Fibroblast of upper back skin (primary cell): ENCODE results near the gene GTSE1.
"Not testable (repeated sequence)": the region's sequence is repeated elsewhere in the genome, so short reads cannot be mapped to it uniquely, and the experiment has no call there.

Source experiments
- DNase-seq: peaks from one replicate; pipeline ENCODE4 v3.0.0-alpha.2; 2013

The GTSE1 gene

DNA sequence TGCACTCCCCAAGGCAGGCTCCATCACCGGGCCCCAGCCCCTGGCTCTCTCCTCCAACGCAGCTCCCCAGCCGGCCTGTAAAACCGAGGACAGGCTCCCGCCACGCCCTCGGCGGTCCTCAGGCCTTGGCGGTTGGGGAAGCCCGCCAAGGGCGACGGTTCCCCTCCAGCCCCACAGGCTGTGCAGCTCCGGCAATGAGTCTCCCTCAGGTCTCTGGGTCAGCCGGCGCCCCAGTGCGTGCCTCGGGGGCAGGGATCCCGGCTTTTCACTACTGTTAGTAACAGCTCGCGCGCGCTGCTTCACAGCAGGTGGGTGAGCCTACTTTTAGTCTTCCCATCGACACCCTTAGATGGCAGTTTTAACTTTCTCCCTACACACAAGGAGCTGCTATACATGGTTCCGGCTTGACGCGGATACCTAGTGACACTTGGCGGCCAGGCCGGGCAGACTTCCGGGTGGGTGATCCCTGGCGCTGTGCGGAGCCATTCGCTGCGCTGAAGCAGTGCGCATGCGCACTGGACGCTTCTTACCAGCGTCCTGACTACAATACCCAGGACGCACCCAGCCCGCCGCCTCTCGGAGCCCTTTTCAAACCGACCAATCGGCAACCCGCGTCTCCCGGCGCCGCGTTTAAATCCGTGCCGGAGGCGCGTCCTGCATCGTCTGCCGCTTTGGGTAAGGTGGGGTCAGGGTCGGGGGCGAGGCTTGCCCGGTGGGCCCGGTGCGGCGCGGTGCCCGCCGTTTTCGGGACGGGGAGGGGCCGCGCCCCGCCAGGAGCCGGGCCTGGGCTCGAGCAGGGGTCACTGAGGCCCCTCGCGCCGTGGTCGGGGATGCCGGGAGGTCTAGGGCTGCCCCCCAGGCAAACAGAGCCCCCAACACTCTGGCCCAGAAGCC is at the start of gene GTSE1:
GTSE1 (plus strand) TSS at position 614 of the 894 bp plus-strand sequence. CDS start 531 bp downstream, outside the sequence.
- DNase-seq, result peak; percentile 97

DNA sequence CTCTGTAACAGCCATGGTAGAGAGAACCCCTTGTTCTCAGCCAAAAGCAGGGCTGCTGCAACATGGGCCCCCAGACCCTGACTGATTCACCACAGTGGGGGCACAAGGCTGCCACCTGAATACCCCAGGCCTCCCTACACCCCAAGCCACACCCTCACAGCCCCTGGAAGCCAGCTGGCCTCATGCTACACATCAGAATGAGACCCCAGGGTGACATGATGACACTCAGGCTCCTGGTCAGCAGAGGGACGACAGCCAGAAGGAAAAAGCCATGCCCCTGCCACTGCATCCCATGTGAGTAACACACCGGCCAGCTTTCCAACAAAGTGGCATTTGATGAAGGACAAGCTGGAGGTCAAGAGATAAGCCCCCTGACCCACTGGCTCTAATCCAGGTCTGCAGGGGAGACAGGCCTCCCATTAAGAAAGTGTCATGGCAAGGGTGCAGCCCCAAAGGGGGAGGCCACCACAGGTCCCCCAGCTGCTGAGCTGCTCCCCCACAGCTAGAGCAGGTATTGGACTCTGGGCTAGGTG is 49.2 kb upstream of the GTSE1 start:
- no peak for DNase-seq

DNA sequence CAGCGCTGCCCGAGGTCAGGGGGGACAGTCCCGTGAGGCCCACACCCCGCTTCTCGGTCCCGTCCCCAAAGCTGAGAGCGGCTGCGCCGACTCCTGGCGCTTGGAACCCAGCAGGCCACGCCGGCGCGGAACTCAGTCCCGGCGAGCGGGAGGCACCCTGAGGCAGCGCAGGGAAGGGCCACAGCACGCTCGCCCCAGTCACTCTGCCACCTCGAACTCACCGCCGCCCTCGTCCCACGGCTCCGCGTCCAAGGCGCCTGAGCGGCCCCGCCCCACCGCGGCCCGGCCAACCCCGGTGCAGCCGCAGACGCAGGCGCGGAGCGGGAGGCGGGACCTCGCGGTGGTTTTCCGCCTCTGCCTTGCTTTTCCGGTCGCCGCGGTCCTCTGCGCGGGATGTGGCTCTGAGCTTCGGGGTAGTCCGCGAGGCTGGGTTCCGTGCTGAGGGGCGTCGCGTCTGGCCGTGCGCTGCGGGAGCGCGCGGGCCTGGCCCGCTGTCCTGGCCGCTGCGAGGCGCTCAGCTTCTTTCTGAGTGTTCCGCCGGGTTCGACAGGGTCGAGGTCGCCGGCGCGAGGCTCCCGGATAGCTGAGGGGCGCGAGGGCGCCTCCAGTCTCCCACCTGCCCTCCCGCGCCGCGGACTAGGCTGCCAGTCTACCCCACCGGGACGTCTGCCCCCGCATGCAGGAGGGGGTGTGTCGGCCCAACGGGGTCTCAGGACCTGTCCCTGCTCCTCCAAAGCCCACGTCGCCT is 46.5 kb upstream of the GTSE1 start, which contains the start of gene CDPF1:
CDPF1 (minus strand) TSS at position 259 of the 748 bp plus-strand sequence. CDS start 2,009 bp downstream, outside the sequence.
- DNase-seq, result peak; percentile 80

DNA sequence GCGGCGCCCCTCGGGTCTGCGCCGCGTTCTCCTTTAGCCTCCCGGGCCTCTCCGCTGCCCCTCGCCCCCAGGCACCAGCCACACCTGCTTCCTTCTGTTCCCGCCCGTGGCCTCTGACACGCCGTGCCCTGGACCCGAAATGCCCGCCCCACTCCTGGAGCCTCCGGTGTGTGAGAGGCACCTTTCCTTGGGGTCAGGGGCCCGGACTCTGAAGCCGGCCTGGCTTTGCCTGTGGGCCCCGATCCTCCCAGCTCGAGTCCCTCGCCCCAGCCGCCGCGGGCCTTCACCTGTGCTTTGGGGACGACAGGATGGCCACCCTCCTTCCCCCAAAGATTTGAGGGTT is 45.9 kb upstream of the GTSE1 start:
- no peak for DNase-seq

- no peak for DNase-seq
Observed at GRCh38 chr22:46251266-46251665, 45.4 kb upstream of the GTSE1 start.

- no peak for DNase-seq
Observed at GRCh38 chr22:46251816-46252380, 44.8 kb upstream of the GTSE1 start.

DNA sequence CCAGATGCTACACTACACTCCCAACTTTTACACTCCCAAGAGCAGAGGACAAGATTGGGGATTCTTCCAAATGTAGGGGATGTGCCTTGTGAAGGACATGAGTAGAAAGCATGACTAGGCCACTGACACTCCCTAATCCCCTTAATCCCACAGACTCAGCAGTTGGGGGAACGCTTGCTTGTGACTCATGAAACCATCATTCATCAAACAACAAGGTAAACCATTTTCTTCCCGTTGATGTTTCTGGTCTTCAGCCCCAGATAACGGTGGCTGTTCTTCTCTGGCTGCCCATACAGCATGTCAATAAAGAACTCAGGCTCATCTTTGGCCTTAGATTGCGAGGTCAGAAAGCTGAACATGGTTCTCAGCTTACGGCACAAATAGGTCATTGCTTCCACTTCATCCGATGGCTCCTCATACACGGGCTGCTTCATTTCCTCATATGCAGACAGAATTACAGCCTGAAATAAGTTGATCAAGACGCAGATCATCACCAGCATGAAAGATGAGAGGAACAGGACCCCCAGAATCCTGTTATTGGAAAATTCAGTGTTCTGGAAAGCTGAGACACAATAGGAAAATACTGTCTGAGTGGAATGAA is 40.2 kb upstream of the GTSE1 start:
- no peak for DNase-seq

DNA sequence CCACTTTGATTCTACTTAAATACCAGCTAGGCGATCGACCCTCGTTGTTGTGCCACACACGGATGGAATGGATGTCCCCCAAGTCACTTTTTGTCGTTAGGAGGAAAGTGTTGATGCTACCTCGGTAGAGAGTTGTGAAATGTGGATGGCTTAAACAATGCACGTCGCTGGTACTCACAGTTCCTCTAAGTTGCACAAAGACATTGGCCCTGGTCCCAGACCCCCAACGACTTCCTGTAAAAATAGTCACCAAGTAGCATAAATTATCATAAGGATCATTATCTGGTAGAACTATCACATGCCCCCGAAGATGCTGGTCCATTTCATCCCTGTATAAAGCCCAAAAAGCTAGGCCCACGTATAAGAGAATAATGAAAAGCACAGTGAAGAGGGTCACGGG is 37.3 kb upstream of the GTSE1 start:
- no peak for DNase-seq

DNA sequence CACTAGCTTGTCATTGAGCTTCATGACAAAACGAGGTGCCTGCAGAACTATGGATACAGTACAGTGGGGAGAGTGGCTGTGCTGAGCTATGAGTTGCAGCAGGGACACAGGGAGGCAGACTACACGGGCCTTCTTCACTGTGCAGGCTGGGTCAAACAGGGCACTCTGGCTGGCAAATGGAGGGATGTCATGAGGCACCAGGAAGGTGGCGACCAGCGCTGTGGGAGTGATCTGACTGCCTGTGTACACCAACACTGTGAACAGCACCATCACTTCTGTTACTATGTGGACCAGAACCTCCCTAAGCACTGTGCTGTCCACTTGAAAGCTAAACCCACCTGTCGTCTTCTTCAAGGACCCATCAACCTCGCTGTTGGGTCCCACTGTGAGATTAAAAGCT is 36.6 kb upstream of the GTSE1 start:
- DNase-seq, result no peak

- DNase-seq, result peak; percentile 33
Observed at GRCh38 chr22:46262449-46263215, 34.0 kb upstream of the GTSE1 start.

GRCh38 chr22:46263216-46263590 is 33.5 kb upstream of the GTSE1 start, which contains the start of gene PKDREJ:
Gene PKDREJ (minus strand): TSS chr22:46263343. CDS start chr22:46263322, 21 bp downstream.
- no peak for DNase-seq

- not testable (repeated sequence) for DNase-seq
Observed at GRCh38 chr22:46264520-46264919, 32.1 kb upstream of the GTSE1 start.

DNA sequence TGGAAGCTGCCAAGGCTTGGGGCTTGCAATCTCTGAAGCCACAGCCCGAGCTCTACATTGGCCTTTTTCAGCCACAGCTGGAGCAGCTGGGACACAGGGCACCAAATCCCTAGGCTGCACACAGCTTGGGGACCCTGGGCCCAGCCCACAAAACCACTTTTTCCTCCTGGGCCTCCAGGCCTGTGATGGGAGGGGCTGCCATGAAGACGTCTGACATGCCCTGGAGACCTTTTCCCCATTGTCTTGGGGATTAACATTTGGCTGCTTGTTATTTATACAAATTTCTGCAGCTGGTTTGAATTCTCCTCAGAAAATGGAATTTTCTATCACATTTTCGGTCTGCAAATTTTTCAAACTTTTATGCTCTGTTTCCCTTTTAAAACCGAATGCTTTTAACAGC is 31.0 kb upstream of the GTSE1 start:
- DNase-seq, result not testable (repeated sequence)

GRCh38 chr22:46267431-46268279 is 29.0 kb upstream of the GTSE1 start, which contains the start of gene TTC38:
Gene TTC38 (plus strand): TSS chr22:46268008. CDS start chr22:46268040, 32 bp downstream.
- peak; percentile 76 for DNase-seq

GRCh38 chr22:46269564-46269963 is 27.1 kb upstream of the GTSE1 start:
- no peak for DNase-seq

DNA sequence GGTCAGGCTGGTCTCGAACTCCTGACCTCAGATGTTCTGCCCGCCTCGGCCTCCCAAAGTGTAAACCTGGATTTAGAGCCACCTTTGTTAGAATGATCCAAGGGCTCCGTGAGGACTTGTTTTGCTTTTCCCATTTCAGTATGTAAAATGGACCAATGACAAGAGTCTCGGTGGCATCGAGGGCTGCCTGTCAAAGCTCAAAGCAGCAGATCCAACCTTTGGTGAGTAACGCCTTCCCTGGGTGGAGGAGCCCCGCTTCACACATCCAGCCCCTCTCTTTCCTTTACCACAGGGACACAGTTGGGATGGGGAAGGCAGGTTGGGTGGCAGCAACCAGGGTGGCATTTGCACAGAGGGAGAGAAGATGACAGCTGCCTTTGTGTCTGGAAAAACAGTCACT is 24.5 kb upstream of the GTSE1 start:
- no peak for DNase-seq

DNA sequence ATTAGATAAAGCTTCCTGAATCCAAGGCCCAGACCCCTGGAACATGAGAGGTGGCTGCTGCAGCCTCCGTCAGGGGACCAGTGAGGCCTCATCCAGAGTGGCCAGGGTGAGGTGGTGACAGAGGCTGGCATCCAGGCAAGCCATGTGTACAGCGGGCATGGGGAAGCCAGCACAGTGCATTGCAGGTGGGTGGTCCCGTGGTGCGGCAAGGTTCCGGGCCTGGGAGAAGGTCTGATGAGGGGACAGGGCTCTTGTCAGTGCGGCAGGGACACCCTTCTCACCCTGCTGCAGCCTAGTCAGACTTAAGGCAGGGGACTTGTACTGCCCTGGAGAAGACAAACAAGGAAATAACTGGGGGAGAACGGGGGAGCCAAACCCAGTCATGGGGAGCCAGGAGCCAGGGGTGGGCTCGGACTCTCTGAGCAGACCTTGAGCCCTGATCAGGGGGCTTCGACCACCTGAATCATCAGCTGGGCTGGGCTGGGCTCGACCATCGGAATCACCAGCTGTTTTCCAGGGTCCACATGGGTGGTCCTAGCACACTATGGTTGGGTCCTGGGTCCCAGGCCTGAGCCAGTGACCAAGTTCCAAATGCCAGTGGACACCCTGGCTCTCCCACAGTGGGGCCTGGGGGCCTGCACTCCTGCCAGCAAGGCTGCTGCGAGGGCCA is 23.8 kb upstream of the GTSE1 start:
- DNase-seq, result no peak

GRCh38 chr22:46273432-46274148 is 23.1 kb upstream of the GTSE1 start:
- DNase-seq, result no peak

GRCh38 chr22:46274381-46274780 is 22.3 kb upstream of the GTSE1 start:
- DNase-seq, result no peak
